ENCODE measurements around the gene PTPRF. TPM values are rescaled to one million over a fixed set of nuclear protein-coding genes. Genes with fewer than 3 reads are reported as not detected.
A peak's percentile ranks its signal among the peaks of the same experiment; 100 is the strongest.

PTPRF gene
- total RNA-seq, 4 donors from 2014 or later: 204 to 236 (median 231) TPM

- no peak for DNase-seq (ENCODE audit: low spot score in 2 of 2)
- TF ChIP-seq POLR2A (IDR thresholded peaks at IDR 0.05) (no peak), CTCF (IDR thresholded peaks at IDR 0.05) (no peak)
- peak overlapping the region; percentile 38 for H3K4me3 ChIP-seq (ENCODE audit: low read depth, poor library complexity, severe bottlenecking)
- intact Hi-C loops (cut with DNase I; ENCODE audit: low total_unique reads): no loop called here
- 1 to 2% methylated on average over 18 to 73 of the region's 102 CpGs for WGBS, 2 donors
These were observed 623 bp downstream of the PTPRF start for GRCh38 chr1:43531107-43531905.

DNA sequence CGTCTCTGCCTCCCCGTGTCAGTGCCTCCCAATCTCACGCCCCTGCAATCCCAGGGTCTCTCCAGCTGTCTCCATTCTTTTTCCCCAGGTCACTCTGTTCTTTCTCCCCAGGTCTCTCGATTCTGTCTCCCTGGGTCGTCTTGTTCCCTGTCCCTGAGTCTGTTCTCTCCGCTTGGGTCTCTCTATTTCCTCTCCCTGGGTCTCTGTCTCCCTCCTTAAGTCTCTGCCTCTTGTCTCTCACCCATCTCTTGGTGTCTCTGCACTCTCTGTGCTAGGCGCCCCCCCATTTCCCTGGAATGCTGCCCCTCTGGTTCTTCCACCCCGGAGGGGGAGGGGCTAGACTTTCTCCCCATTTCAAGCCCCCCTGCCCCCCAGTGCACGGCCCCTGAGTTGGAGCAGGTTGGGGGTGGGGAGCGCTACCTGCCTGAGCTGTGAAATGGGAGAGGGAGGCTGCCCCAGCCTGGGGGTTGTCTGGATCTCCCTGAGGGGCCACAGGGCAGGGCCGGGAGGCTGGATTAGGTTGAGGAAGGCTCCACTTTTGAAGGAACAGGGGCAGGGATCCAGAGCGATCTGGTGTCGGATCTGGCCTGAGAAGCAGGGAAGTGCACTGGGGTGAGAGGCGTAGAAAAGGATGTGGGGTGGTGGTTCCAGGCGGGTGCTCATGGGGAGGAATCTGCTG lies 1.4 kb downstream of the PTPRF start:
- TF ChIP-seq CTCF (IDR thresholded peaks at IDR 0.05) (no peak), POLR2A (IDR thresholded peaks at IDR 0.05) (no peak)
- 15 to 17% methylated on average over 15 of the region's 15 CpGs for WGBS, 2 donors

GRCh38 chr1:43532716-43533115 lies 2.0 kb downstream of the PTPRF start:
- H3K4me3 ChIP-seq (ENCODE audit: low read depth, poor library complexity, severe bottlenecking): no peak overlapping the region
- no peak for DNase-seq (ENCODE audit: low spot score in 2 of 2)
- TF ChIP-seq POLR2A (IDR thresholded peaks at IDR 0.05): no peak
- TF ChIP-seq CTCF (IDR thresholded peaks at IDR 0.05): no peak
- intact Hi-C loops (cut with DNase I; ENCODE audit: low total_unique reads): no loop called here
- 38 to 50% methylated on average over 5 of the region's 5 CpGs for WGBS, 2 donors

More for the DNA sequence above, 1.4 kb downstream of the PTPRF start:
- no peak for DNase-seq (ENCODE audit: low spot score in 2 of 2)
- intact Hi-C loops (cut with DNase I; ENCODE audit: low total_unique reads): no loop called here
- peak overlapping the region; percentile 35 for H3K4me3 ChIP-seq (ENCODE audit: low read depth, poor library complexity, severe bottlenecking)

GRCh38 chr1:43533584-43533983 lies 2.9 kb downstream of the PTPRF start:
- 49 to 56% methylated on average over 9 of the region's 9 CpGs for WGBS, 2 donors
- H3K4me3 ChIP-seq (ENCODE audit: low read depth, poor library complexity, severe bottlenecking): no peak overlapping the region
- no peak for DNase-seq (ENCODE audit: low spot score in 2 of 2)
- intact Hi-C loops (cut with DNase I; ENCODE audit: low total_unique reads): no loop called here
- no peak for TF ChIP-seq CTCF (IDR thresholded peaks at IDR 0.05)
- no peak for TF ChIP-seq POLR2A (IDR thresholded peaks at IDR 0.05)

DNA sequence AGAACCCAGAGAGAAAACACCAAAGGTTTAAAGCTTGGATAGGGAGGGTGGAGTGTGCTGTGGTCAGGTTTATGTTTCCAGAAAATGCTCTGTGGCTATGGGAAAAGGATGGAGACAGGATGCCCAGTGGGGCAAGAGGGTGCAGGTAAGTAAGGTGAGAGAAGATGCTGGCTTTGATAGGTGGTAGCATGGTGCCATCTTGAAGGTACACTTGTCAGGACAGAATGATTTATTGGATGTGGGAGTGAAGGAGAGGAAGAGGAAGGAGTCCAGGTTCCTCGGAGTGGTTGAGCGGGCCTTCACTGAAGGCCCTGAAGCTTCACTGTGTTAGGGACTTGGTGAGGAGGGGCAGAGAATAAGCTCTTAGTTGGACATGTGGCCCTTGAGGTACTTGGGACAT lies 3.6 kb downstream of the PTPRF start:
- 66 to 75% methylated on average over 2 of the region's 2 CpGs for WGBS, 2 donors
- no peak for DNase-seq (ENCODE audit: low spot score in 2 of 2)
- H3K4me3 ChIP-seq (ENCODE audit: low read depth, poor library complexity, severe bottlenecking): no peak overlapping the region
- intact Hi-C loops (cut with DNase I; ENCODE audit: low total_unique reads): no loop called here
- TF ChIP-seq POLR2A (IDR thresholded peaks at IDR 0.05): no peak
- no peak for TF ChIP-seq CTCF (IDR thresholded peaks at IDR 0.05)

Measured in lower leg skin (tissue), 4 donors.